Mesodermal cell (in vitro differentiated cells): Measurements from ENCODE around the gene FGFR3.

Experiments
- H3K27ac ChIP-seq: 2 replicates; pipeline ENCODE4 v1.7.0; 2013; ENCODE audit warnings: mild to moderate bottlenecking, low read depth, low read length, moderate library complexity; ENCODE audit not compliant: severe bottlenecking
- H3K36me3 ChIP-seq: 2 replicates; pipeline ENCODE4 v1.7.1; 2013; ENCODE audit warnings: mild to moderate bottlenecking, low read length, moderate library complexity; ENCODE audit not compliant: control insufficient read depth, insufficient read depth
- H3K4me1 ChIP-seq: one replicate; pipeline ENCODE4 v1.7.1; 2013; ENCODE audit warnings: mild to moderate bottlenecking, low read length; ENCODE audit not compliant: insufficient read depth, control insufficient read depth, poor library complexity, severe bottlenecking
- H3K4me3 ChIP-seq: 2 replicates; pipeline ENCODE4 v1.7.0; 2013; ENCODE audit warnings: low read length, control low read depth, mild to moderate bottlenecking; ENCODE audit not compliant: insufficient read depth, poor library complexity, severe bottlenecking; ENCODE audit errors: extremely low read depth
- H3K9me3 ChIP-seq: 2 replicates; pipeline ENCODE4 v1.7.1; 2013; ENCODE audit warnings: mild to moderate bottlenecking, low read length, moderate library complexity; ENCODE audit not compliant: control insufficient read depth
- WGBS, 2 experiments: methylation state at CpG; one replicate each; pipeline ENCODE4 v1.1.5; 2013; ENCODE audit warnings: missing lambda C conversion rate in 2 of 2; ENCODE audit not compliant: insufficient coverage in 2 of 2; 5-methylcytosine and 5-hydroxymethylcytosine counted together

FGFR3 gene

GRCh38 chr4:1756893-1757779 is 36.0 kb upstream of the FGFR3 start:
- no peaks in the 10 kb centered on the region for H3K9me3 ChIP-seq
- no peak overlapping the region for H3K4me3 ChIP-seq
- WGBS, 2 experiments, result 88 to 92% methylated on average over 7 to 15 of the region's 20 CpGs
- H3K4me1 ChIP-seq, result no peaks in the 10 kb centered on the region
- H3K36me3 ChIP-seq, result no peaks in the 10 kb centered on the region
- H3K27ac ChIP-seq, result no peak overlapping the region

- H3K27ac ChIP-seq, result no peak overlapping the region
- WGBS, 2 experiments, result 81 to 88% methylated on average over 8 to 16 of the region's 17 CpGs
- H3K4me1 ChIP-seq, result no peaks in the 10 kb centered on the region
Observed at GRCh38 chr4:1757836-1758235, 35.3 kb upstream of the FGFR3 start.

GRCh38 chr4:1758306-1759121 is 34.6 kb upstream of the FGFR3 start:
- no peaks in the 10 kb centered on the region for H3K9me3 ChIP-seq
- WGBS, 2 experiments, result 93% methylated on average over 24 to 26 of the region's 27 CpGs
- H3K4me3 ChIP-seq, result no peak overlapping the region
- H3K27ac ChIP-seq, result no peak overlapping the region
- H3K4me1 ChIP-seq, result no peaks in the 10 kb centered on the region
- no peaks in the 10 kb centered on the region for H3K36me3 ChIP-seq

More at GRCh38 chr4:1757836-1758235, 35.3 kb upstream of the FGFR3 start:
- H3K9me3 ChIP-seq, result no peaks in the 10 kb centered on the region
- no peaks in the 10 kb centered on the region for H3K36me3 ChIP-seq
- H3K4me3 ChIP-seq, result no peak overlapping the region

- H3K27ac ChIP-seq, result no peak overlapping the region
- no peaks in the 10 kb centered on the region for H3K36me3 ChIP-seq
- no peaks in the 10 kb centered on the region for H3K9me3 ChIP-seq
- WGBS, 2 experiments, result 83 to 84% methylated on average over 16 of the region's 19 CpGs
- H3K4me1 ChIP-seq, result no peaks in the 10 kb centered on the region
- no peak overlapping the region for H3K4me3 ChIP-seq
Observed at GRCh38 chr4:1759170-1759817, 33.8 kb upstream of the FGFR3 start.

- no peak overlapping the region for H3K27ac ChIP-seq
- 82 to 90% methylated on average over 8 to 12 of the region's 13 CpGs for WGBS, 2 experiments
- no peak overlapping the region for H3K4me3 ChIP-seq
- no peaks in the 10 kb centered on the region for H3K4me1 ChIP-seq
- H3K36me3 ChIP-seq, result no peaks in the 10 kb centered on the region
- no peaks in the 10 kb centered on the region for H3K9me3 ChIP-seq
Observed at GRCh38 chr4:1759818-1760223, 33.3 kb upstream of the FGFR3 start.

- 70 to 73% methylated on average over 11 to 17 of the region's 25 CpGs for WGBS, 2 experiments
- no peaks in the 10 kb centered on the region for H3K4me1 ChIP-seq
- no peak overlapping the region for H3K4me3 ChIP-seq
- no peaks in the 10 kb centered on the region for H3K9me3 ChIP-seq
- H3K36me3 ChIP-seq, result no peaks in the 10 kb centered on the region
- no peak overlapping the region for H3K27ac ChIP-seq
Observed at GRCh38 chr4:1760521-1761071, 32.5 kb upstream of the FGFR3 start.

- H3K36me3 ChIP-seq, result no peaks in the 10 kb centered on the region
- H3K4me1 ChIP-seq, result peaks cover 2% of the 10 kb centered on the region
Observed at GRCh38 chr4:1761130-1761689, 31.9 kb upstream of the FGFR3 start.

GRCh38 chr4:1762264-1763010 is 30.7 kb upstream of the FGFR3 start:
- H3K27ac ChIP-seq, result no peak overlapping the region

More at GRCh38 chr4:1761130-1761689, 31.9 kb upstream of the FGFR3 start:
- 78 to 79% methylated on average over 4 to 12 of the region's 32 CpGs for WGBS, 2 experiments
- no peak overlapping the region for H3K4me3 ChIP-seq
- no peaks in the 10 kb centered on the region for H3K9me3 ChIP-seq
- no peak overlapping the region for H3K27ac ChIP-seq

GRCh38 chr4:1763070-1763549 is 30.0 kb upstream of the FGFR3 start:
- Histone ChIP-seq H3K27ac (no peak overlapping the region), H3K36me3 (no peaks in the 10 kb centered on the region), H3K9me3 (no peaks in the 10 kb centered on the region), H3K4me3 (no peak overlapping the region), H3K4me1 (peaks cover 8% of the 10 kb centered on the region)
- WGBS, 2 experiments, result 65 to 69% methylated on average over 22 to 31 of the region's 31 CpGs

More at GRCh38 chr4:1762264-1763010, 30.7 kb upstream of the FGFR3 start:
- no peak overlapping the region for H3K4me3 ChIP-seq
- no peaks in the 10 kb centered on the region for H3K36me3 ChIP-seq
- H3K4me1 ChIP-seq, result peaks cover 8% of the 10 kb centered on the region
- no peaks in the 10 kb centered on the region for H3K9me3 ChIP-seq
- 89 to 92% methylated on average over 11 to 19 of the region's 20 CpGs for WGBS, 2 experiments
